Osteocyte (in vitro differentiated cells): ENCODE data around the gene PRODH. TPM values are rescaled to one million over a fixed set of nuclear protein-coding genes. Genes with fewer than 3 reads are reported as not detected.

Source experiments
- total RNA-seq: library from RNA; stranded (reverse); gene quantifications from 2 replicates; pipeline ENCODE4 v1.2.1, GENCODE V29; 2021

PRODH gene
- total RNA-seq, 1 donor from 2014 or later = 12.0 TPM

Other genes starting within 250 kb of the PRODH start
- gene DGCR6, start 30.0 kb downstream of the PRODH start, total RNA-seq = 4.3 and 5.2 TPM in 2 replicates
- 64.4 and 66.3 TPM in 2 replicates for gene DGCR2, start 186.1 kb upstream of the PRODH start, total RNA-seq
- not detected in 2 replicates for gene TSSK2, start 195.0 kb upstream of the PRODH start, total RNA-seq
- 21.6 TPM in 2 replicates for gene ESS2, start 208.4 kb upstream of the PRODH start, total RNA-seq
- not detected in 2 replicates for gene GSC2, start 214.0 kb upstream of the PRODH start, total RNA-seq
- gene SLC25A1, start 242.4 kb upstream of the PRODH start, total RNA-seq = 96.1 and 96.2 TPM in 2 replicates